Esophagus muscularis mucosa (tissue), 4 donors: ENCODE data around the gene IPPK.

Experiments
- EP300 ChIP-seq: sonication (generic); formaldehyde crosslinking; IDR thresholded peaks from one replicate; pipeline ENCODE4 v1.6.1; 2017; ENCODE audit warnings: antibody characterized with exemption
- POLR2A ChIP-seq: fragments of 450-650 bp; IDR thresholded peaks from one replicate; pipeline ENCODE4 v1.6.1; 2017; ENCODE audit warnings: antibody characterized with exemption, moderate library complexity, mild to moderate bottlenecking, low read depth
- POLR2AphosphoS5 ChIP-seq, 2 donors: sonication (generic); formaldehyde crosslinking; IDR thresholded peaks; one replicate each; pipeline ENCODE4 v1.6.1; 2017; ENCODE audit warnings: antibody characterized with exemption in 2 of 2
- TF ChIP-seq, protein P1 (sequence below), 3 experiments: fragments of 200-600 bp in 2 of 3; fragments of 450-650 bp in 1 of 3; sonication (generic) in 2 of 3; IDR thresholded peaks; one replicate each; pipeline ENCODE4 v1.5.1; 2017 to 2019; ENCODE audit warnings: antibody characterized with exemption in 3 of 3, mild to moderate bottlenecking in 2 of 3, moderate library complexity in 1 of 3

DNA sequence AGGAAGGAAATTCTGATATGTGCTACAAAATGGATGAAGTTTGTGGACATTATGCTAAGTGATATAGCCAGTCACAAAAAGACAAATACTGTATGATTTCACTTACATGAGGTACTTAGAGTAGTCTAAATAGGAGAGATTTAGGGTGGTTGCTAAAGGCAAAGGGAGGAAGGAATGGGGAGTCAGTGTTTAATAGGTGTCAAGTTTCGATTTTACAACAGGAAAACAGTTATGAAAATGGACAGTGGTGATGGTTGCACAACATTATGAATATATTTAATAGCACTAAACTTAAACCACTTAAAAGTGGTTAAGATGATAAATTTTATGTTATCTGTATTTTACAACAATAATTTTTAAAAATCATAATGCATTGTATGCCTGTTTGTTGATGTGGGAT is 93.8 kb downstream of the IPPK start:
- no peak for TF ChIP-seq POLR2A
- TF ChIP-seq, protein P1, sequence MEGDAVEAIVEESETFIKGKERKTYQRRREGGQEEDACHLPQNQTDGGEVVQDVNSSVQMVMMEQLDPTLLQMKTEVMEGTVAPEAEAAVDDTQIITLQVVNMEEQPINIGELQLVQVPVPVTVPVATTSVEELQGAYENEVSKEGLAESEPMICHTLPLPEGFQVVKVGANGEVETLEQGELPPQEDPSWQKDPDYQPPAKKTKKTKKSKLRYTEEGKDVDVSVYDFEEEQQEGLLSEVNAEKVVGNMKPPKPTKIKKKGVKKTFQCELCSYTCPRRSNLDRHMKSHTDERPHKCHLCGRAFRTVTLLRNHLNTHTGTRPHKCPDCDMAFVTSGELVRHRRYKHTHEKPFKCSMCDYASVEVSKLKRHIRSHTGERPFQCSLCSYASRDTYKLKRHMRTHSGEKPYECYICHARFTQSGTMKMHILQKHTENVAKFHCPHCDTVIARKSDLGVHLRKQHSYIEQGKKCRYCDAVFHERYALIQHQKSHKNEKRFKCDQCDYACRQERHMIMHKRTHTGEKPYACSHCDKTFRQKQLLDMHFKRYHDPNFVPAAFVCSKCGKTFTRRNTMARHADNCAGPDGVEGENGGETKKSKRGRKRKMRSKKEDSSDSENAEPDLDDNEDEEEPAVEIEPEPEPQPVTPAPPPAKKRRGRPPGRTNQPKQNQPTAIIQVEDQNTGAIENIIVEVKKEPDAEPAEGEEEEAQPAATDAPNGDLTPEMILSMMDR (IDR thresholded peaks at IDR 0.05): no peak
- TF ChIP-seq POLR2AphosphoS5 (IDR thresholded peaks at IDR 0.05): no peak
- TF ChIP-seq EP300: no peak
